ENCODE data around the gene MCOLN2.

The MCOLN2 gene

DNA sequence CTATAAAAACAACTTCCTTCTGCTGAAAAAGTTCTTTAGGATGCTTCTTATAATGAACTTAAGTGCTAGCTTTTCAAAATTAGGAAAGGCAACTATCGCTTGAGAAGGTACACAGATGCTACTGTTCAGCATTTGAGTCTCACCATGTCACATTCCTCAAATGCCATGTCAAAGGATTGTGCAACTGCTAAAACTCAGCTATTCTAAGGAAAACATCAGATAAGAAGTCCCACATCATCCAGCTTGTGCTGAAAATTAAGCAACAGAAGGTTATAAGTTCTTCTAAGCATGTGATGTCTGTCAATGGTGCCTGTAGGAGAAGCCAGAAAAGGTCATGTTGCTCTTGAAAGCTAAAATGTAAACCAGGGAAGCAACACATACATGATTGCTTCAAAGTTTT lies 36.5 kb downstream of the MCOLN2 start:
- H3K4me3 ChIP-seq (ENCODE audit: low read depth, low read length, poor library complexity, severe bottlenecking): no peak overlapping the region
- no peaks in the 10 kb centered on the region for H3F3A ChIP-seq (ENCODE audit: insufficient read depth, low read length)
- no peaks in the 10 kb centered on the region for H3K79me2 ChIP-seq (ENCODE audit: insufficient read depth, low read length)
- no peaks in the 10 kb centered on the region for H3K27me3 ChIP-seq (ENCODE audit: insufficient read depth, low read length)
- H3K4me2 ChIP-seq (ENCODE audit: low read length): no peak overlapping the region
- H3K9me2 ChIP-seq (ENCODE audit: low read depth, low read length): no peaks in the 10 kb centered on the region
- no peaks in the 10 kb centered on the region for H3K4me1 ChIP-seq (ENCODE audit: insufficient read depth, low read length, severe bottlenecking)
- H3K9me3 ChIP-seq (ENCODE audit: low read length): no peaks in the 10 kb centered on the region
- H3K9ac ChIP-seq (ENCODE audit: low read length): no peak overlapping the region
- no peak overlapping the region for H3K27ac ChIP-seq (ENCODE audit: low read depth, low read length, poor library complexity, severe bottlenecking)
- peaks cover 40% of the 10 kb centered on the region for H3K36me3 ChIP-seq (ENCODE audit: insufficient read depth, low read length)
- no peak for TF ChIP-seq CTCF (IDR thresholded peaks at IDR 0.05; ENCODE audit: low read length)
- TF ChIP-seq EZH2 (IDR thresholded peaks at IDR 0.05; ENCODE audit: borderline replicate concordance, low read length): no peak
- H4K20me1 ChIP-seq (ENCODE audit: insufficient read depth, low read length): no peaks in the 10 kb centered on the region
- H2AFZ ChIP-seq (ENCODE audit: low read length): no peak overlapping the region

GRCh38 chr1:84959294-84959693 lies 37.6 kb downstream of the MCOLN2 start:
- H4K20me1 ChIP-seq (ENCODE audit: insufficient read depth, low read length): no peaks in the 10 kb centered on the region
- H3K9ac ChIP-seq (ENCODE audit: low read length): no peak overlapping the region
- no peaks in the 10 kb centered on the region for H3K9me3 ChIP-seq (ENCODE audit: low read length)
- no peak overlapping the region for H3K4me3 ChIP-seq (ENCODE audit: low read depth, low read length, poor library complexity, severe bottlenecking)
- H3K9me2 ChIP-seq (ENCODE audit: low read depth, low read length): no peaks in the 10 kb centered on the region
- no peak overlapping the region for H2AFZ ChIP-seq (ENCODE audit: low read length)
- no peaks in the 10 kb centered on the region for H3F3A ChIP-seq (ENCODE audit: insufficient read depth, low read length)
- no peaks in the 10 kb centered on the region for H3K4me1 ChIP-seq (ENCODE audit: insufficient read depth, low read length, severe bottlenecking)
- H3K27ac ChIP-seq (ENCODE audit: low read depth, low read length, poor library complexity, severe bottlenecking): no peak overlapping the region
- H3K4me2 ChIP-seq (ENCODE audit: low read length): no peak overlapping the region
- H3K27me3 ChIP-seq (ENCODE audit: insufficient read depth, low read length): no peaks in the 10 kb centered on the region
- no peak for TF ChIP-seq CTCF (IDR thresholded peaks at IDR 0.05; ENCODE audit: low read length)
- TF ChIP-seq EZH2 (IDR thresholded peaks at IDR 0.05; ENCODE audit: borderline replicate concordance, low read length): no peak
- no peaks in the 10 kb centered on the region for H3K79me2 ChIP-seq (ENCODE audit: insufficient read depth, low read length)
- H3K36me3 ChIP-seq (ENCODE audit: insufficient read depth, low read length): peaks cover 40% of the 10 kb centered on the region

GRCh38 chr1:84957966-84958365 lies 38.9 kb downstream of the MCOLN2 start:
- H3K9me3 ChIP-seq (ENCODE audit: low read length): no peaks in the 10 kb centered on the region
- no peaks in the 10 kb centered on the region for H3F3A ChIP-seq (ENCODE audit: insufficient read depth, low read length)
- no peaks in the 10 kb centered on the region for H4K20me1 ChIP-seq (ENCODE audit: insufficient read depth, low read length)
- H3K4me2 ChIP-seq (ENCODE audit: low read length): no peak overlapping the region
- no peaks in the 10 kb centered on the region for H3K9me2 ChIP-seq (ENCODE audit: low read depth, low read length)
- no peaks in the 10 kb centered on the region for H3K4me1 ChIP-seq (ENCODE audit: insufficient read depth, low read length, severe bottlenecking)
- no peak overlapping the region for H3K27ac ChIP-seq (ENCODE audit: low read depth, low read length, poor library complexity, severe bottlenecking)
- H3K27me3 ChIP-seq (ENCODE audit: insufficient read depth, low read length): no peaks in the 10 kb centered on the region
- H3K9ac ChIP-seq (ENCODE audit: low read length): no peak overlapping the region
- H3K4me3 ChIP-seq (ENCODE audit: low read depth, low read length, poor library complexity, severe bottlenecking): no peak overlapping the region
- H3K79me2 ChIP-seq (ENCODE audit: insufficient read depth, low read length): no peaks in the 10 kb centered on the region
- no peak overlapping the region for H2AFZ ChIP-seq (ENCODE audit: low read length)
- TF ChIP-seq EZH2 (IDR thresholded peaks at IDR 0.05; ENCODE audit: borderline replicate concordance, low read length) (no peak), CTCF (IDR thresholded peaks at IDR 0.05; ENCODE audit: low read length) (no peak)
- H3K36me3 ChIP-seq (ENCODE audit: insufficient read depth, low read length): peaks cover 37% of the 10 kb centered on the region
